Stimulated activated CD4-positive, alpha-beta T cell treated with anti-CD3 and anti-CD28 coated beads, Interleukin-1b, Interleukin-23, amount 100 ng/mL, for 4 hours (primary cell): ENCODE results near the gene GNL3.

Source experiments
- DNase-seq, 2 donors: peaks; one replicate each; pipeline ENCODE4 v3.0.0-alpha.2; 2020; ENCODE audit warnings: low read depth in 2 of 2

The GNL3 gene

DNA sequence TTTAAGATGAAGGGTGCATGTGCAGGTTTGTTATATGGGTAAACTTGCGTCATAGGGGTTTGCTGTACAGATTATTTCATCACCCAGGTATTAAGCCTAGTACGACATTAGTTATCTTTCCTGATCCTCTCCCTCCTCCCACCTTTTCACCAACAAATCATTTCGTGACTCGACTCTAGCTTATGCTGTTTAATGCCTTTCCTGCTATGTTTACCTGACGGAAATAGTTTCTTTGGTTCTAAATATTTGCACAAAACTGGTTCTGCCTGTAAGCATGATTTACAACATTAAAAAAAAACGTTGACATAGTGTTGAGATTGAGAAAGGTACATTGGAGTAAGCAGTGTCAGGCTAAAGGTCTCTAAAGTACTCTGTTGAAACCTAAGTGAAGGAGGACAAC, 2.4 kb downstream of the GNL3 start:
- DNase-seq, result no peak

DNA sequence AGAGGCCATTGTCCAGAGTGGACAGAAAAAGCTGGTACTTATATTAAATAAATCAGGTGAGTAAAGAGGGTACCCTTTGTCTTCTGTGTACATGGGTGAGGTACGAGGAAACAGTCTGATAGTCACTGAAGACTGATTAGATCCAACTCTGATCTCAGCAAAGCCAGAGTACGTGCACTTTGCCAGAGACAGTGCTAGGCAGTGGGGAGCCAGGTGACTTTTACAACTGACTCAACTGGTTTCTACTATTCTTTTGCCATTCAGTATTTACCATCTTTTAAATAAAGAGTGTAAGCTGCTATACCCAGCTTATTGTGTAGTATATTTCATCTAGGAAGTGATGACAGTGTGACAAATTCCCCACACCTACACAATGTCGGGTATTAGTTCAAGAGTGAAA, 3.3 kb downstream of the GNL3 start:
- DNase-seq, result no peak

DNA sequence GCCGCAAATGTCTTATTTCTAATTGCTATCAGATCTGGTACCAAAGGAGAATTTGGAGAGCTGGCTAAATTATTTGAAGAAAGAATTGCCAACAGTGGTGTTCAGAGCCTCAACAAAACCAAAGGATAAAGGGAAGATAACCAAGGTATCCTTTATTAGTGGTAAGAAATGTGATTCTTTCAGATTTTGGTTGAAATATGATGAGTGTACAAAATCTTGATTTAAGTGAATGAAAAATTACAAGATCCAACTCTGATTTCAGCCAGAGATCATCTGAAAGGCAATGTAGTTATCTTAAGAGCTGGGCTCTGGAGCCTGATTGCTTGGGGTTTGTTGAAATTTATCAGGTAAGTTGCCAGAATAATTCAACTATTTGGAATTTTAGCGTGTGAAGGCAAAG, 4.7 kb downstream of the GNL3 start:
- no peak for DNase-seq

DNA sequence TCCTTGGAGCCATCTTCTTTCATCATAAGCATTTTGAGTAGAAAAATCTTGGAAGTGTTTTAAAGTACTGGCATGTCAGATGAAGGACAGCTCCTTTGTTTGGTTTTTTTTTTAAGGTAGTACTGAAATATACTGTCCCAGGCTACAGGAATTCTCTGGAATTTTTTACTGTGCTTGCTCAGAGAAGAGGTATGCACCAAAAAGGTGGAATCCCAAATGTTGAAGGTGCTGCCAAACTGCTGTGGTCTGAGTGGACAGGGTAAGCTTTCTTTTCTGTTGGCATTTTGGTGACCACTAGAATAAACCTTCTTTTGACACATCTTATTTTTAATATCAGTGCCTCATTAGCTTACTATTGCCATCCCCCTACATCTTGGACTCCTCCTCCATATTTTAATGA, 7.2 kb downstream of the GNL3 start:
- no peak for DNase-seq

DNA sequence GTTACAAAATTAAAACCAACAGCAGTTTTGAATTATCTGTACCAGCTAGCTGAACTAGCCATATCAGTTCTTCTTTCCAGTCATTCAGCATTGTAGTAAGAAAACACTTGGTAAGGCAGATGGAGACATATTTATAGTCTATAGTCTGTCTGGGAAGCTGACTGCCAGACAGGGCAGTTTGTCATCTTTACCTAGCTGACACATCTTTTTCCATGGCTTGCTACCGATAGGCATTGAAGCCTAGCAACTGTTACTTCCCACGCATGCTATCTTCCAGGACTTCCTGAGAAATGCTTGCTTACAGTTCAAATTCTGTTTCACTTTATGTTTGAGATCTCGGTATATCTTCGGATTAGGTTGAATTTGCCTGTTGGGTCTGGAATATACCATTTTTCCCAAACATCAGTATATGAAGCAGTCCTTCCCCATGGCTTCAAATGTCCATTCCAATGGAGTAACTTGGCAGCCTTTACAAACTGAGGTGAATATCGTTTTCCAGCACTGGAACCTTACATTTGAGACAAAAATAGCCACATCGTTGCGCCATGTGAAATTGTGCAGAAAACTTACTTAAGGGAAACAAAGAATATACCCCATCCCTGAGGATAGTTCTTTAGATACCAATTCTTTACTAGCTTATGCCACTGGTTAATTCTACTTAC, 8.8 kb downstream of the GNL3 start:
- no peak for DNase-seq

DNA sequence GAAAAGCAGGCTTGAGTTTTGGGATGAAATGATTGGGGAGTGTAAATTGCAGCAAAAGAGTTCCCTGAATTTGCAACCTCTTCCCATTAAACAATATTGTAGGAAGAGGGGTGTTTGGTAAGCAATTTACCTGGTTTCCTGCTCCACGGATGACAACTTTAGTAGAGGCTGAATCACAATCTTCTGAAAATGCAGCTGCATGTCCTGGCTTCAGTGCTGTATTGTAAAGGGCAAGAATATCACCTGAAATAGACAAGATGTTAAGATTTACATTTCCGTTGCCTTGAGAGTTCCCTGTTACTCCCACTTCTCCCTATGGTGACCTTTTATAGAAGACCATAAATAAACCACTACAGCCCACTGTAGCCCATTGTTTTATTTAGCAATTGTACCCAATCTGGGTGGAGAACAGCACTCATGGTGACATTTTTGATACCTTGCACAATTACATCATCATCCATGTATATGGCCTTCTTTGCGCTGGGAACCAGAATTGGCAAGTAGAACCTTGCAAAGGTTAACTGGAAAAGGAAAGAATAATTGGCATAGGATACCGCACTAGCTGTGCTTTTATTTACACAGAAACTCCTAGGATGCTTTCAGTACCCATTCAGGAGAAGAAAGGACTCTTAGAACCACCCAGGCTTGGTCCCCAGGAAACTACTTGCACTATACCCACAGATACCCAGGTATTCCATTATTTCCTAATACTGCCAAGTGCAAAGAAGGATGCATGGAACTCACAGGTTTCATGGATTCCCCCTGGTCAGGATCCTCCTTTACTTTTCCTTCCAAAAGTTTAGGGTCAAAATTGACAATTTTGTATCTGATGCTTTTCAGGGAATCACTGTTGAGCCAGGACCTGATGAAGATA, 10.2 kb downstream of the GNL3 start:
- no peak for DNase-seq

DNA sequence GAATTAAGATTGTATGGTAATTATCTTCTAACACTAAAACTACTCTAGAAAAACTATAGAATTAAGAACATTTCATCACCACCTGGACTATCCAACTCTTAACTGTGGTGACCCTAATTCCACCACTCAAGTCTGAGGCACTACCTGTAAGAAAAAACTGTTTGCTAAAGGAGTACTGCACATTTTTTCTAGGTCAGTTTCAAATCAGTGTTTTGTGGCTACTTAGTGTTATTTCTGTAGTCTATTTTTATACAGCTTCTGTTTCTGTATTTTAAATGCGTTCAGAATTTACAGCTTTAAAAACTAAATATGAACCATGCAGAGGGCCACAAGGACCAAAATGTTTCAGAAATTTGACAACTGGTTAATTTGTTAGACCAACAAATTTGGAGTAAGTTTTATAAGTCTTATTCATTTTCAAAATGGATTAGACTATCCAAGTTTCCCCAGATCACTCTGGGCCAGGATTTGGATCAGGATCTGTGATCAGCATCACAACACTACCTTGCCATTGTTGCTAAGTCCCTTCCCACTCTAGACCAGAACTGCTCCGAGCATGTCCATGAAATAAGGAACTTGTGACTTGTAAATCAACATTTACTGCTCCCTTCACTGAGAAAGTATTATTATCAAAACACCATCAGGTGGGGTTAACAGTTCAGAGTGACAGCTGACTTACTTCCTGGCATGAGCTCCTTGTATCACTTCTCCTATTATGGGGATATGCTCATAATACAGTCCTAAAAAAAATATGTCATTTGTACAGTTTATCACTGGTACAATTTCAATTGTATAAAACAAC, 11.2 kb downstream of the GNL3 start:
- no peak for DNase-seq

DNA sequence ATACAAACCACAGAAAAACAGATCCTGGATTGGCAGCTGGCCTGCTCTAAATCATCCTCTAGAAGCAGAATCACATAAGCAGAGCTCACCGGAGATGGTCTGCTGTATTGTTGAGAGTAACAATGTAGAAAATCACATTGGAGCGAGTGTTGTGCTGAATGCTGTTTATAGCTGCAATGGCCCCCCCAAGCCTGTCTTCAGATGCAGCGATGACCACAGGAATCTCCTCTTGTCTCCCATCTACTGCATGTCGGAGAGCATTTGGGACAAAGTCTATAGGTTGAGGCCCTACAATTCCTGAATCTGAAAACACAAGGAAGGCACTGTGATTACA, 11.8 kb downstream of the GNL3 start:
- no peak for DNase-seq

DNA sequence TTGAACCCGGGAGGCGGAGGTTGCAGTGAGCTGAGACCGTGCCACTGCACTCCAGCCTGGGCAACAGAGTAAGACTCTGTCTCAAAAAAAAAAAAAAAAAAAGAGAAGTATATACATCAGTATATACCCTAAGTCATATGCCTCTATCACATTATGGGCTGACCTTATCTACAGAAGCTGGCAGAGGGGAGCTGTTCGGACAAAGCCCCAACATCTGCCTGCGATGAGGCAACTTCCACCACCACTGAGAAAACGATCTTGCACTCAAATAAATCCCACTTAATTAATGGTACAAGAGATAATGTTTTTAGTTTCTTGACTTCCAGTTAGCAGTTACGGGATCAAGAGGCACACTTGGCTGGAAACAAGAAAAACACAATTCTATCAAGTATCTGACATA, 17.5 kb downstream of the GNL3 start:
- DNase-seq, result no peak

DNA sequence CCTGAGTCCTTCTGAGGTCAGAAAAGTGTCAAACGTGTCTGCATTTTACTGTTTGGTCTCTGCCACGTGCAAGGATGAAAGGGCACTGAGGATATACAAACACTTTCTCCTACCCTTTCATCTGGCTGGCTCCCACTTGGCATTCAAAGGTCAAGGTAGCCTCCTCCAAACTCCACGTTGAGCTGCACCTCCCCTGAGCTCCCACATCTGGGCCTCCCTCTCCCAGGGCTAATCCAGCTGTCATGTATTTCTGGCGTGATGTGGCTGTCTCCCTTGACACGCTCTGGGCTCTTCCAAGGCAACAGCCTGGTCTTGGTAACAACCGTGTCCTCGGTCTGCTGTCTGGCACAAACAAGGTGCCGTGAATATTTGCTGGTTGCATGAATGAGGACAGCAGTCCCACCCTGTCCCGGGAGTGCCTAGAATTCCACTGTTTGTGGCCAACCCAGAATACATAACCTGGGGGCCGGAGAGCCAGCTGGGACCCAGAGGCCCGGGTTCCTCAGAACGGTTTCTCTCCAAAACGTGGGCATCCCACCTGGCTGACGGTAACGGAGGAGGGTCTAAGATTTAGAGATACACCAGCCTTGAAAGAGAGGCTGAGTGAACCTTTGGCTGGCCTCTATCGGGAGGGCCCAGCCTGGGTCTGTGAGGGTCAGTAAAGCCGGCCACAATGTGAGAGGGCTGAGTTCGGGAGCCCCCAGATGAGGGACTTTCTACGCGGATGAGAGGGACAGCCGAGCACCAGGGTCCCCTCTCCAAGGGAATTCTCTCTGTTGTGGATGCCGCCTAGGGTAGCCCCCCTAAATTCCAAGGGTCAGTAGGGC, 19.0 kb downstream of the GNL3 start:
- no peak for DNase-seq

DNA sequence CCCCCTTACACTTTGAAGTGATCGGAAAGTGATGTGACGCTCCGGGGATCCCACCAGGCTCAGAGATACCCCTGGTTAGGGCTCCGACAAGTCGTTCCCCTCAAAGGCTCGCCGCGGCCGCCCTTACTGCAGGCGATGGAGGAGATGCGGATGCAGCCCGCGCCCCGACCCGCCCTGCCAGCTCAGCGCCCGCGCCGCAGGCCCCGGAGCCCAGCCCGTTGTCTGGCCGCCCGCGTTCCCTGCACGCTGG, 19.5 kb downstream of the GNL3 start:
- no peak for DNase-seq

DNA sequence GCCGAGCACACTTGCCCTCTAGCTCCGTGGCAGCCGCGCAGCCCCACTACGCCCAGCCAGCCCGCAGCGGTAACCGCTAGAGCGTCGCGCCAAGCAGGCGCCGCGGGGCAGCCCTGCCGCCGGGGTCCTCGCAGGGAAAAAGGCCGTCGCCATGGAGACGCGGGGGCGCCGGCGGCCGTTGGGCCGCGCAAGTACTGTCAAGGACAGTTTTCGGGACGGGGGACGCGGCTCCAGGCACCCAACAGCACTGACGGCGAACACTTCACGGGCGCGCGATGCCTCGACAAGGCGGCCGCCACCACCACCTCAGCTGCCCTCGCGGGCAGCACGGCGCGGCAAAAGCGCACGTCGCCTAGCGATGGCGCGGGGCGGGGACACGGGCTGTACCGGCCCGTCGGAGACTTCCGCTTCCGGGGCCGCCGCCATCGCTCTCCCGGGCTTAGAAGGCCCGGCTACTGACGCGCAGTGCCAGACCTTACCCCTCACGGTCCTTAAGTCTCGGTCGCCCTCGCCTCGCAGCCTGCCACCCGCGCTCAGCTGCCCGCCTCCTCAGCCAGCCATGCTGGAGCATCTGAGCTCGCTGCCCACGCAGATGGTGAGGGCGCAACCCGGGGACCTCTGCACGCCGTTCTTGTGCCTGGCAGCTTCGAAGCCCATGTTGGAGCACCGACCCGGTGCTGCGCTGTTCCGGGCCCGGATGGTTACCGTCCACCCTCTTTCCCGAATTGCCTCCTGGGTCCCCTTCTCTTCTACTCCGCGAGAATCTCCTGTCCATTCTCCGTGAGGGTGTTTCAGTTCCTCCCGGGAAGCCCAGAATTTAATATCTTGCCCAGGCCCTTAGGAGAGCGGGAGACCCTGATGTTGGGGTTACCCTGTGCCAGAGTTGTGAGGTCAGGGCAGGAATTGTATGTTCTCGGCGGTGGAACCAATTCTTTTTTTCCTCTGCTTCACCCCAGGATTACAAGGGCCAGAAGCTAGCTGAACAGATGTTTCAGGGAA, 20.2 kb downstream of the GNL3 start, which contains the start of the genes GLT8D1 and SPCS1:
Gene GLT8D1 (minus strand): TSS at position 104 of the 999 bp plus-strand sequence. CDS start 5,331 bp downstream, outside the sequence.
Gene SPCS1 (plus strand): TSS at position 419 of the 999 bp plus-strand sequence. CDS start 141 bp downstream, at position 560.
- DNase-seq, result peak; percentile 75 to 80

DNA sequence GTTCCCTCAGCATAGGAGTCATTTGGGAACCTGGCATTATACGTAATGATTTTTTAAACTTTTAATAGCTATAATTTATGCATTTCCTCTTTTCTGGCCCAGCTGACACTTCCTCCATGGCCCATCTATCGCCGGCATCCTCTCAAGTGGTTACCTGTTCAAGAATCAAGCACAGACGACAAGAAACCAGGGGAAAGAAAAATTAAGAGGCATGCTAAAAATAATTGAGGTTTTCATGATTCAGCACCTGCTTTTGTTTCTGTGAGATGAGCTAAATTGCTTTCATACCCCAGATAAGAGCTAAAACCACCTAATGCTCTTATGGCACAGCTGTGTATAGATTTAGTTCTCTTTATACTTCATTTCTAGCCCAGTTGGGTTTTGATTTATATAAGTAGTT, 21.8 kb downstream of the GNL3 start:
- no peak for DNase-seq

DNA sequence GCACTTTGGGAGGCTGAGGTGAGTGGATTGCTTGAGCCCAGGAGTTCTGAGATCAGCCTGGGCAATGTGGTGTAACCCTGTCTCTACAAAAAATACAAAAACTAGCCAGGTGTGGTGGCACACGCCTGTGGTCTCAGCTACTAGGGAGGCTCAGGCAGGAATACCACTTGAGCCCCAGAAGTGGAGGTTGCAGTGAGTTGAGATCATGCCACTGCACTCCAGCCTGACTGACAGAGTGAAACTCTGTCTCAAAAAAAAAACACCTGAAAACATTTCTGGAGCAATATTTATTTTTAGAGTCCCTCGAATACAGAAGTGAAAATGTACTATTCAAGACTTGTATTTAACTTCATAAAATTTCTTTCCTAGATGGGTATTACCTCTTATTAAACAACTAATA, 24.7 kb downstream of the GNL3 start:
- no peak for DNase-seq

DNA sequence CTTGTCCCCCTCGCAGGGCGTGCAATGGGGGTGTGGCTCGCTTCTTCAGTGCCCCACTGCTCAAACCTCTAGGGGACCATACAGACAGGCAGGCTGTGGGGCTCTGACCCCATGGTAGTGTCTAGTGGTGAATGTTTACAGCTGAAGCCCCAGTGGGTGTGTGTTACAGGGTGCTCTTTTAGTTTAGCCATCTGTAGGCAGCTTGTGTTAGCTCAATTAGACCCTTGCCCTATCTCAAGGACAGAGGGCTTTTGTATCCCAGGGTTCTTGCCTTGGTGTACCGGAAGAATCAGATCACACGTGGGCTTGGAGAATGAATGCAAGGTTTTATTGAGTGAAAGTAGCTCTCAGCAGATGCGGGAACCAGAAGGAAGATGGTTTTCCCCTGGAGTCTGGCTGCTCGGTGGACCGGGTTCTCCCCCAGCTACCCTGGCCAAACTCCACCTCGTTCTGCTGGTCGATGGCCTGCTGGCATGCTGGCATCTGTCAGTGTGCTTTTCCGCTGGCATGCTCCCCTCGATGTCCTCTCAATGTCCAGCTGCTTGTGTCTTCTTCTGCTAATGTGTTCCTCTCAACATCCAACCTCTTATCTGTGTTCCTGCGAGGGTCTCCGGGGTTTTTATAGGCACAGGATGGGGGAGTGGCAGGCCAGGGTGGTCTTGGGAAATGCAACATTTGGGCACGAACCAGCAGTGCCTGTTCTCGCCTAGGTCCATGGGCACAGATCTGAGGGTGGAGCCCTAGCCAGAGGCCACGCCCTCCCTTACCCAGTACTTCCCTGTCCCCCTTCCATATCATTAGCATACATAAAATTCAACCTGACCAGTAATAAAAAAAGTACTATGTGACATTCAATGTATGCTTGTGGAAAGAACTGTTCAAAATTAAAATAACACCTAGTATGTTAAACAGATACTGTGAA, 26.7 kb downstream of the GNL3 start:
- no peak for DNase-seq

DNA sequence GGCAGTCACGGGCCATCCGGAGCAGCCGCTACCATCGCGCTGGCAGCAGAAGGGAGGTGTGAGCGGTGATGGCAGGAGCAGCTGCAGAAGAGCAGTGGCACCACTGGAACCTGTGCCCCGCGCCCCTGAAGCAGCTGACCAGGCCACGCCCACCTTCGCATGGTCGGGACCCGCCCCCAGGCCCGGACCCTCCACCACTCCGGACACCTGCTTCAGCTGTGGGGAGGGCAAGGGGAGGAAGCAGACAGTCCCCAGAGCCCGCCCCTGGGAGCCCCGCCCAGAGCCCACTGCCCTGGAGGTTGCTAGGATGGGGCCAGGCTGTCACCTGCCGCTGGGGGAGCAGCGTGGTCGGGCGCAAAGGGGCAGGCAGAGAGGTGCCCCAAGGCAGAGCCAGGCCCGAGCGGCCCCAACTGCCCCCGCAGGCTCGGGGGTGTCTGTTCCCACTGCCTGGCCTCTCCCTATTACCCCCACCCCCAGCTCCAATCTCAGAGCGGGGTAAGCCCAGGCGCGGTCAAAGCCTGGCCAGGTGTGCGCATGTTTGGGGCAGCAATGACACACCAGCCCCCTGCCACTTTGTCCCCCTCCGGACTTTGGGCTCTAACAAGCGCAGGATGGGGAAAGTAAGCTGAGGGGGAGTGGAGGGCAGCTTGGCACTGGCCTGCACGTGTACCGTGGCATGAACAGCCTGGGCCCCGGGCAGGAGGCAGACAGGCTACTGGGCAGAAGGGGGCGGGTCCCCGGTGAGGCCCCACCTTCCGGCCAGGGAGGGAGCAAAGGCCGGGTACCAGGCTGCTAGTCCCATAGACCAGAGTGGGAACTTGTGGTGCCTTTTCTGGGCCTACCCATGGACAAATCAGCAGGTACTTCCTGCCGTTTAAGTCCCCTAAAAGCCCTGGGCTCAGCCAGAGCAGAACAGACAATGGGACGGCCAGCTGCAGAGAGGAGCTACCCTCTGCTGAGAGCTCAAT, 28.8 kb downstream of the GNL3 start:
- DNase-seq, result no peak

DNA sequence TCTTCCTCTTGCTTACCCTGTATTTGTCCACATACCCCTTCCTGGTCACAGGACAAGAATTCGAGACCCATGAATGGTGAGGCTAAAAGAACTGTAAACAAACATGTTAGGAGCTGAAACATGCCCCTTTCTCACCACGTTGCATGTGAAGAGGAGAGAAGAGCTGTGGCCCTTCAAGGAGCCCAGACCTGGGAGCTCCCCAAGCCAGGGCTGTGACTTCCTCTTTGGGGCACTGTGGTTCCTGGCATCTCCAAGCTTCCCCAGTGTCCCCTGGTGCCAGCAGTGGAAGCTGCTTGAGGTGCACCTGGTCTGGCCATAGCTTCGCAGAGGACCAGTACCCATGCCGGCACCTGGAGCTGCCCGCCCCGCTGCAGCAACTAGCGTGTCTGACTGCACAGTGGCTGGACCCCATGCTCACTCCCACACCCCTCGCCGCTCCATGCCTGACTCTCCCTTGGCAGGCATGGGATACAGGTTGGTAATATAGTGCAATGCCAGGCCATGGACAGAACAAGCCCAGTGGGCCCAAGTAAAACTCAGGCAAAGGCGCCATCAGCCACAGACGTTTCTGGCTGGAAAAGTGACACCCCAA, 30.0 kb downstream of the GNL3 start:
- DNase-seq, result no peak

DNA sequence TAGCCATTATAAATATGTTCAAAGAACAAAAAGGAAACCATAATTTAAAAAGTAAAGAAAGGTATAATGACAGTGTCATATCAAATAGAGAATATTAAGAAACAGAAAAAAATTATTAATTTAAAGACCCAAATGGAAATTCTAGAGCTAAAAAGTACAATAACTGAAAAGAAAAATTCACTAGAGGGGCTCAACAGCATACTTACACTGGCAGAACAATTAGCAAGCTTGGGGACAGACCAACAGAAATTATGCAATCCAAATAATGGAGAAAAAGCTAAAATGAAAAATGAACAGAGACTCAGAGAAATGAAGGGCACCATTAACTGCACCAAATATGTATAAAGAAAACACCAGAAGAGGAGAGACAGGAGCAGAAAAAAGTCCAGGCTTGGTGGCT, 33.8 kb downstream of the GNL3 start:
- DNase-seq, result no peak
